Activated CD4-positive, alpha-beta T cell treated with anti-CD3 and anti-CD28 coated beads, Interleukin-2, amount 10 ng/mL, durations not matched to agents 24 days and 14 days (primary cell): ENCODE results near the gene NCOA1. TPM values are rescaled to one million over a fixed set of nuclear protein-coding genes. Genes with fewer than 3 reads are reported as not detected.

Source experiments
- DNase-seq: peaks from one replicate; pipeline ENCODE4 v3.0.0; 2022
- H3K27ac Mint-ChIP-seq: one replicate; pipeline ENCODE4 v1.8.0; 2022; ENCODE audit warnings: mild to moderate bottlenecking, mixed read lengths
- H3K27me3 Mint-ChIP-seq: one replicate; pipeline ENCODE4 v1.8.0; 2022; ENCODE audit warnings: mixed read lengths
- H3K36me3 Mint-ChIP-seq: one replicate; pipeline ENCODE4 v1.8.0; 2022; ENCODE audit warnings: low read depth, mild to moderate bottlenecking, mixed read lengths
- H3K4me1 Mint-ChIP-seq: one replicate; pipeline ENCODE4 v1.8.0; 2021; ENCODE audit warnings: mixed read lengths
- H3K4me3 Mint-ChIP-seq: one replicate; pipeline ENCODE4 v1.8.0; 2022; ENCODE audit warnings: mild to moderate bottlenecking, moderate library complexity, mixed read lengths
- H3K9me3 Mint-ChIP-seq: one replicate; pipeline ENCODE4 v1.8.0; 2021; ENCODE audit warnings: mixed read lengths
- intact Hi-C: fragments of 100-400 bp; cut with micrococcal nuclease; formaldehyde crosslinking; loops from one replicate; pipeline ENCODE4 v1.15.1; 2023
- total RNA-seq: library from RNA; stranded (reverse); gene quantifications from 2 replicates; pipeline ENCODE4 v1.2.3, GENCODE V29; 2022

Gene NCOA1
- 24.6 and 25.9 TPM in 2 replicates for total RNA-seq

- peaks cover 2% of the 10 kb centered on the region for H3K27me3 Mint-ChIP-seq
- H3K27ac Mint-ChIP-seq: peak within 1 kb of the TSS; percentile 92
- no peaks in the 10 kb centered on the region for H3K9me3 Mint-ChIP-seq
- peak; percentile 97 for DNase-seq
- intact Hi-C loops: loop anchor here (1.0 to 2.0 kb wide), 4 partner anchors 30 to 336 kb away; partner anchors contain the start of genes CENPO and PTRHD1
- peak within 1 kb of the TSS; percentile 96 for H3K4me3 Mint-ChIP-seq
- H3K4me1 Mint-ChIP-seq: peaks cover 40% of the 10 kb centered on the region
- H3K36me3 Mint-ChIP-seq: peaks cover 4% of the 10 kb centered on the region
These were observed at the start of gene NCOA1 for GRCh38 chr2:24490690-24491541. TSS of gene NCOA1 (plus strand) at chr2:24491254. CDS start at chr2:24658678, 167,424 bp downstream.

GRCh38 chr2:24448797-24449196, 42.3 kb upstream of the NCOA1 start:
- Mint-ChIP-seq H3K27me3 (peaks cover 2% of the 10 kb centered on the region), H3K4me3 (no peak overlapping the region), H3K4me1 (no peaks in the 10 kb centered on the region), H3K9me3 (peaks cover 9% of the 10 kb centered on the region), H3K27ac (no peak overlapping the region), H3K36me3 (no peaks in the 10 kb centered on the region)
- intact Hi-C loops: no loop called here
- DNase-seq: no peak

GRCh38 chr2:24449344-24449743, 41.7 kb upstream of the NCOA1 start:
- H3K36me3 Mint-ChIP-seq: no peaks in the 10 kb centered on the region
- H3K27ac Mint-ChIP-seq: no peak overlapping the region
- intact Hi-C loops: no loop called here
- H3K27me3 Mint-ChIP-seq: peaks cover 2% of the 10 kb centered on the region
- no peak for DNase-seq
- H3K4me1 Mint-ChIP-seq: no peaks in the 10 kb centered on the region
- peaks cover 9% of the 10 kb centered on the region for H3K9me3 Mint-ChIP-seq
- no peak overlapping the region for H3K4me3 Mint-ChIP-seq

- DNase-seq: no peak
- Mint-ChIP-seq H3K4me1 (peaks cover 3% of the 10 kb centered on the region), H3K27me3 (peaks cover 5% of the 10 kb centered on the region), H3K27ac (no peak overlapping the region), H3K4me3 (no peak overlapping the region), H3K9me3 (peaks cover 9% of the 10 kb centered on the region), H3K36me3 (no peaks in the 10 kb centered on the region)
- intact Hi-C loops: no loop called here
These were observed 39.1 kb upstream of the NCOA1 start for GRCh38 chr2:24451805-24452501.

- peaks cover 9% of the 10 kb centered on the region for H3K9me3 Mint-ChIP-seq
- peaks cover 3% of the 10 kb centered on the region for H3K4me1 Mint-ChIP-seq
- no peak for DNase-seq
- H3K27me3 Mint-ChIP-seq: peaks cover 9% of the 10 kb centered on the region
- no peak overlapping the region for H3K4me3 Mint-ChIP-seq
- H3K27ac Mint-ChIP-seq: no peak overlapping the region
- H3K36me3 Mint-ChIP-seq: no peaks in the 10 kb centered on the region
- intact Hi-C loops: no loop called here
These were observed 38.6 kb upstream of the NCOA1 start for GRCh38 chr2:24452502-24452885.

- H3K27ac Mint-ChIP-seq: no peak overlapping the region
- peaks cover 9% of the 10 kb centered on the region for H3K27me3 Mint-ChIP-seq
- H3K4me3 Mint-ChIP-seq: no peak overlapping the region
- peaks cover 3% of the 10 kb centered on the region for H3K4me1 Mint-ChIP-seq
- no peaks in the 10 kb centered on the region for H3K36me3 Mint-ChIP-seq
- DNase-seq: no peak
- H3K9me3 Mint-ChIP-seq: peaks cover 7% of the 10 kb centered on the region
- intact Hi-C loops: no loop called here
These were observed 37.5 kb upstream of the NCOA1 start for GRCh38 chr2:24453379-24454073.

- intact Hi-C loops: no loop called here
These were observed 36.8 kb upstream of the NCOA1 start for GRCh38 chr2:24454294-24454693.

GRCh38 chr2:24456599-24457556, 34.2 kb upstream of the NCOA1 start:
- H3K4me1 Mint-ChIP-seq: peaks cover 3% of the 10 kb centered on the region
- H3K27me3 Mint-ChIP-seq: peaks cover 7% of the 10 kb centered on the region

More at GRCh38 chr2:24454294-24454693, 36.8 kb upstream of the NCOA1 start:
- H3K27ac Mint-ChIP-seq: no peak overlapping the region
- H3K36me3 Mint-ChIP-seq: no peaks in the 10 kb centered on the region
- peaks cover 5% of the 10 kb centered on the region for H3K9me3 Mint-ChIP-seq
- H3K4me3 Mint-ChIP-seq: no peak overlapping the region
- peaks cover 9% of the 10 kb centered on the region for H3K27me3 Mint-ChIP-seq
- DNase-seq: no peak
- H3K4me1 Mint-ChIP-seq: peaks cover 3% of the 10 kb centered on the region

GRCh38 chr2:24457696-24458386, 33.2 kb upstream of the NCOA1 start:
- no peak overlapping the region for H3K27ac Mint-ChIP-seq
- H3K27me3 Mint-ChIP-seq: peaks cover 7% of the 10 kb centered on the region
- no peak for DNase-seq
- no peaks in the 10 kb centered on the region for H3K36me3 Mint-ChIP-seq
- no peaks in the 10 kb centered on the region for H3K9me3 Mint-ChIP-seq
- H3K4me3 Mint-ChIP-seq: no peak overlapping the region
- intact Hi-C loops: no loop called here
- peaks cover 6% of the 10 kb centered on the region for H3K4me1 Mint-ChIP-seq

More at GRCh38 chr2:24456599-24457556, 34.2 kb upstream of the NCOA1 start:
- no peak for DNase-seq
- intact Hi-C loops: no loop called here
- no peaks in the 10 kb centered on the region for H3K9me3 Mint-ChIP-seq
- H3K4me3 Mint-ChIP-seq: no peak overlapping the region
- H3K27ac Mint-ChIP-seq: no peak overlapping the region
- no peaks in the 10 kb centered on the region for H3K36me3 Mint-ChIP-seq

- no peak for DNase-seq
- no peak overlapping the region for H3K27ac Mint-ChIP-seq
- peaks cover 7% of the 10 kb centered on the region for H3K27me3 Mint-ChIP-seq
- H3K4me3 Mint-ChIP-seq: no peak overlapping the region
- no peaks in the 10 kb centered on the region for H3K9me3 Mint-ChIP-seq
- H3K36me3 Mint-ChIP-seq: no peaks in the 10 kb centered on the region
- H3K4me1 Mint-ChIP-seq: peaks cover 6% of the 10 kb centered on the region
- intact Hi-C loops: no loop called here
These were observed 31.6 kb upstream of the NCOA1 start for GRCh38 chr2:24459224-24460161.

- Mint-ChIP-seq H3K27ac (no peak overlapping the region), H3K9me3 (no peaks in the 10 kb centered on the region), H3K27me3 (peaks cover 6% of the 10 kb centered on the region), H3K36me3 (no peaks in the 10 kb centered on the region), H3K4me1 (peaks cover 3% of the 10 kb centered on the region), H3K4me3 (no peak overlapping the region)
- DNase-seq: no peak
- intact Hi-C loops: no loop called here
These were observed 29.4 kb upstream of the NCOA1 start for GRCh38 chr2:24461685-24462084.

- no peak overlapping the region for H3K4me3 Mint-ChIP-seq
- H3K27me3 Mint-ChIP-seq: peaks cover 8% of the 10 kb centered on the region
- DNase-seq: no peak
- H3K27ac Mint-ChIP-seq: no peak overlapping the region
- no peaks in the 10 kb centered on the region for H3K9me3 Mint-ChIP-seq
- H3K36me3 Mint-ChIP-seq: no peaks in the 10 kb centered on the region
- intact Hi-C loops: no loop called here
- H3K4me1 Mint-ChIP-seq: peaks cover 3% of the 10 kb centered on the region
These were observed 27.8 kb upstream of the NCOA1 start for GRCh38 chr2:24463271-24463670.
